Measurements from ENCODE around the gene TMEM258. TPM values are rescaled to one million over a fixed set of nuclear protein-coding genes. Genes with fewer than 3 reads are reported as not detected.
A peak's percentile ranks its signal among the peaks of the same experiment; 100 is the strongest.

TMEM258 gene
- total RNA-seq, 1 experiment from 2014 or later: 201 TPM

DNA sequence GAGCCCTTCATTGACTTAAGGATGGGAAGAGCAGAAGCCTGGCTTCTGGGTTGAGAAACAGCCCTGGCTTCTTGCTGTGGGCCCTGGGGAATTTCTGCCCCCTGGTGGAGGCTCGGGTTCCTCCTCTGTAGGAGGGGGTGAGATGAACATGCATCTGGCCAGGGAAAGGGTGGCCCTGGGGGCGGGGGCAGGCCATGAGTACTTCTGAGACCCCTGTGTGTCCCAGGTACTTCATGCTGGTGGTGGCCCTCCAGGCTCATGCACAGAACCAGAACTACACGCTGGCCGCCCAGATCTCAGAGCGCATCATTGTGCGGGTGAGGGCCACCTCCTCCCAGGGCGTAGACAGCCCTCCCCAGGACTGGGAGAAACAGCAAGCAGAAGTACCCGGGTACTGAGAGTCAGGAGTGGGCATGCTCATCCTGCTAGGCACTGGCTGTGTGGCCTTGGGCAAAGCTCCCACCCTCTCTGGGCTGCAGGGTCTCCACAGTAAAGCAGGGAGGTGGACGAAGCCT, 15.8 kb downstream of the TMEM258 start:
- Mint-ChIP-seq H3K27ac (no peak overlapping the region), H3K27me3 (ENCODE audit: low read depth) (peaks cover 2% of the 10 kb centered on the region; the same call in 1 of the 2 replicates), H3K9me3 (peaks cover 0 to 5% of the 10 kb centered on the region in 2 experiments; a peak in 2 of 5 replicates), H3K4me1 (peaks cover 22 to 25% of the 10 kb centered on the region in 2 experiments), H3K36me3 (ENCODE audit: insufficient read depth in 1 of 3, low read depth in 3 of 3) (peaks cover 3 to 12% (median 10%) of the 10 kb centered on the region in 3 experiments), H3K4me3 (no peak overlapping the region)
- Histone ChIP-seq H3K4ac (ENCODE audit: low read depth, low read length) (no peak overlapping the region), H3K4me2 (ENCODE audit: insufficient read depth, insufficient read length, low read length) (no peak overlapping the region), H4K91ac (ENCODE audit: insufficient read length, low read depth, low read length) (no peak overlapping the region), H3K79me1 (ENCODE audit: insufficient read depth, low read depth, low read length, poor library complexity, severe bottlenecking) (no peaks in the 10 kb centered on the region), H3K56ac (ENCODE audit: insufficient read length, low read depth, low read length) (no peak overlapping the region), H2BK12ac (ENCODE audit: insufficient read length, low read depth, low read length) (no peak overlapping the region), H2BK15ac (ENCODE audit: low read depth, low read length) (no peak overlapping the region), H2BK20ac (ENCODE audit: low read depth, low read length, poor library complexity, severe bottlenecking) (no peak overlapping the region), H4K20me1 (ENCODE audit: control insufficient read depth, insufficient read depth, insufficient read length) (no peaks in the 10 kb centered on the region), H3K4me1 (ENCODE audit: insufficient read depth, low read length) (no peaks in the 10 kb centered on the region), H2BK120ac (ENCODE audit: low read depth, low read length, poor library complexity, severe bottlenecking) (no peak overlapping the region), H3K9me3 (ENCODE audit: control insufficient read depth, low read depth, low read length) (no peaks in the 10 kb centered on the region), H3K23ac (ENCODE audit: insufficient read length, low read depth, low read length) (no peak overlapping the region), H3K79me2 (ENCODE audit: insufficient read depth, low read length) (no peaks in the 10 kb centered on the region), H4K8ac (replicated peaks; ENCODE audit: insufficient read length, low read depth, low read length) (no peak overlapping the region), H3K9ac (ENCODE audit: extremely low read depth, insufficient read length, low read length) (no peak overlapping the region), H3T11ph (ENCODE audit: low read length) (no peak overlapping the region), H2AK5ac (ENCODE audit: insufficient read length, low read length) (no peak overlapping the region), H3K23me2 (ENCODE audit: insufficient read length, low read depth, low read length, poor library complexity, severe bottlenecking) (no peaks in the 10 kb centered on the region), H3K14ac (ENCODE audit: insufficient read depth, low read length) (no peak overlapping the region; the same call in 1 of the 2 replicates), H2AFZ (ENCODE audit: low read length) (no peak overlapping the region), H3K18ac (ENCODE audit: insufficient read length, low read depth, low read length) (no peak overlapping the region), H3K27me3 (ENCODE audit: insufficient read depth, low read length) (no peaks in the 10 kb centered on the region), H4K5ac (ENCODE audit: insufficient read length, low read depth, low read length) (no peak overlapping the region), H3K27ac (ENCODE audit: insufficient read length, low read depth, low read length) (no peak overlapping the region), H2BK5ac (ENCODE audit: insufficient read length, low read length) (no peak overlapping the region)
- DNase-seq: peak; percentile 81
- TF ChIP-seq, protein P1, sequence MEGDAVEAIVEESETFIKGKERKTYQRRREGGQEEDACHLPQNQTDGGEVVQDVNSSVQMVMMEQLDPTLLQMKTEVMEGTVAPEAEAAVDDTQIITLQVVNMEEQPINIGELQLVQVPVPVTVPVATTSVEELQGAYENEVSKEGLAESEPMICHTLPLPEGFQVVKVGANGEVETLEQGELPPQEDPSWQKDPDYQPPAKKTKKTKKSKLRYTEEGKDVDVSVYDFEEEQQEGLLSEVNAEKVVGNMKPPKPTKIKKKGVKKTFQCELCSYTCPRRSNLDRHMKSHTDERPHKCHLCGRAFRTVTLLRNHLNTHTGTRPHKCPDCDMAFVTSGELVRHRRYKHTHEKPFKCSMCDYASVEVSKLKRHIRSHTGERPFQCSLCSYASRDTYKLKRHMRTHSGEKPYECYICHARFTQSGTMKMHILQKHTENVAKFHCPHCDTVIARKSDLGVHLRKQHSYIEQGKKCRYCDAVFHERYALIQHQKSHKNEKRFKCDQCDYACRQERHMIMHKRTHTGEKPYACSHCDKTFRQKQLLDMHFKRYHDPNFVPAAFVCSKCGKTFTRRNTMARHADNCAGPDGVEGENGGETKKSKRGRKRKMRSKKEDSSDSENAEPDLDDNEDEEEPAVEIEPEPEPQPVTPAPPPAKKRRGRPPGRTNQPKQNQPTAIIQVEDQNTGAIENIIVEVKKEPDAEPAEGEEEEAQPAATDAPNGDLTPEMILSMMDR (conservative IDR thresholded peaks at IDR 0.05): peak; percentile 92
- no CpG with 5 or more reads among the region's 9 CpGs for WGBS (ENCODE audit: extremely low coverage, insufficient read length, low lambda C conversion rate)
